ENCODE results near the gene METTL23. TPM values are rescaled to one million over a fixed set of nuclear protein-coding genes. Genes with fewer than 3 reads are reported as not detected.
"Not testable (repeated sequence)": the region's sequence is repeated elsewhere in the genome, so short reads cannot be mapped to it uniquely, and the experiment has no call there.

Gene METTL23
- total RNA-seq, 2 experiments from 2014 or later, result 33.0 to 35.7 TPM

DNA sequence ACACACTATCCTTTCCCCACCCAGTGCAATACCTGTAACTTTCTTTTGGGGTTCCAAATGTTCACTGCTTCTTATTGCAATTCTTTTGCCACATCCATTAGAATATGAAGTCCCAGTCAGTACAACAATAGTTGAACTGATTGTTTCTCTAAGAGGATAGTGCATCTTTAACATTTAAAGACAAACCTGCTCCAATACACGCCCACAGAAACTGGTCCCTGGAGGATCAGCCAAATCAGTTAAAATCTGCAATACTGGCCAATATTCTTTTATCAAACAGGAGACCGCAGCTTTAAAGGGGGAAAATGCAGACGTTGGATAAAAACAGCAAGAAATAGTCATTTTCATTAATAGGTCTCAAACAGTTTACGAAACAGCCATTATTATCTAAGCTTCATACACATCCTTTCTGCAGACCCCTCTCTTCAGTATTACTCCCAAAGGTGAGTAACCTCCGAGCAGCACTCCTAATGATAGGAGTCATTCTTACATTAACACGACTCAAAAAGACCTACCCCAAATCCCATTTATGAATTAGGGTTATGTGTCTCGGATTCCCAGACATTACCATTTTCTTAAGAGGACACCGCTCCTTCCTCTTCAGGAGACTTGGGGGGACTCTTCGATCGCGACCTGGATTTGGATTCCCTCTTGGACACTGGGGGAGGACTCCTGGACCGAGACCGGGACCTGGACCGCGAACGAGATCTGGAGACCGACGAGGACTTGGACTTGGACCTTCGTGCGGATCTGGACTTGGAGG is 9.1 kb downstream of the METTL23 start:
- ChIA-PET CTCF (interaction anchor here (1.1 to 1.3 kb wide), 2 partner anchors 8 to 22 kb away, joined by 3 to 4 read pairs; no protein-coding TSS in a partner anchor), POLR2A (no interaction called here)
- H3K36me3 Mint-ChIP-seq (ENCODE audit: low read depth), result peaks cover 47% of the 10 kb centered on the region
- peaks cover 53% of the 10 kb centered on the region for H3K4me1 Mint-ChIP-seq
- H3K27me3 Mint-ChIP-seq, result no peaks in the 10 kb centered on the region
- peak overlapping the region; percentile 90 for H3K27ac Mint-ChIP-seq
- peak overlapping the region; percentile 88 for H3K4me3 Mint-ChIP-seq
- no peaks in the 10 kb centered on the region for H3K9me3 Mint-ChIP-seq
- no peak for DNase-seq

DNA sequence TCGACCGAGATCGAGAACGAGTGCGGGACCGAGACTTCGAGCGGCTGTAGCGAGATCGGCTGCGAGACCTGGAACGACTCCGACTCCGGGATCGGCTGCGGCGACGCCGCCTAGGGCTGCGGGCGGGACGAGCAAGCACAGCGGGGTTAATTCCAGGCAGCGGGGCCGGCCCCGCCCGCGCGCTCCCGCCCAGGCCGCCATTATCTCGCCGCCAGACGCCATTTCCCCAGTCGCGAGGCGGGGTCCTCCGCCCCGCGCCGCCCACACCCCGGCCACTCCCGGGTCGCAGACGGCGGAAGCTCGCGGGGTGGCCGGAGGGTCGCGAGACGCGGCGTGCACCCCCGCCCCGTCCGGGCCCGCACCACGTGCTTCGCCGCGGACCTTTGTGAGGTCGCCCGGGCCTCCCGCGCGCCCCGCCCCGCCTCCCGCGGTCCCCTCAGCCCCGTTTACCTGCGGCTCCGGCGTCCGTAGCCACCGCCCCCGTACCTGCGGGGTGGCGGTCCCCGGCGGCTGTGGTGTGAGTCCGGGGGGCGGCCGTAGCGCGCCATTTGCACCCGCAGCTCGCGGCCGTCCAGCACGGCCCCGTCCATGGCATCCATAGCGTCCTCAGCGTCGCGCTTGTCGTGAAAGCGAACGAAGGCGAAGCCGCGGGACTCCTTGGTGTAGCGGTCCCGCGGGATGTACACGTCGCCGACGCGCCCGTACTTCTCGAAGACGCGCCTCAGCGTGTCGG is 9.9 kb downstream of the METTL23 start:
- CTCF ChIA-PET, result interaction anchor here (0.9 to 1.2 kb wide), 3 partner anchors 9 to 214 kb away, joined by 3 to 4 read pairs (median 4); no protein-coding TSS in a partner anchor

DNA sequence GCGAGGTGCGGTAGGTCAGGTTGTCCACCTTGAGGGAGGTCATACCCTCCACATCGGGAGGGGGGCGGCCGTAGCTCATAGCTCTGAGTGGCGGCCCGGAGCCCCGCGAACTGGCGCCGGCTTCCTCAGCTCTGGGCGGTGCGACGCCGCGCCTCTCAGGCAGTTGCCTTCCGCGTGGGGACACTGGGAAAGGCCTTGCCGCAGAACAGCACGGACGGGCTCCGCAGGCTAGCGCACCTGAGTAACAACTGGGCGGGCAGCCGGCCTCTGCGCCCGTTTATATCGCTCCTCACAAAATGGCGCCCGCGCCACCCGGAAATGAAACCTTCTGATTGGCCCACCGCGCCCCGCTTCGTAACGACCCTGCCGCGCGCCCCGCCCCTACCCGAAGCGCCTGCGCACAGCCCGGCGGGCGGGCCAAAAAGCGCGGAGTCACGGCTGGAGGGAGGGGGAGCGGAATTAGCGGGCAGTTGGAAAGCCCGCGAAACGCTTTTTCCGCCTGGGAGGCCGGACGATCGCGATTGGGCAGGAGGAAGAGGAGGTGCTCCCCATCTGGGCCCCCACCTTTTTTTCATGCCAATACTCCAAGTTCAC is 10.5 kb downstream of the METTL23 start, which contains the start of gene SRSF2:
Gene SRSF2, minus strand, starts transcription at position 250 of the 594 bp plus-strand sequence. Its CDS starts 171 bp downstream, at position 79.
- Mint-ChIP-seq H3K4me3 (peak within 1 kb of the TSS; percentile 88), H3K36me3 (ENCODE audit: low read depth) (peaks cover 49% of the 10 kb centered on the region), H3K9me3 (no peaks in the 10 kb centered on the region), H3K27me3 (no peaks in the 10 kb centered on the region), H3K4me1 (peaks cover 52% of the 10 kb centered on the region), H3K27ac (peak within 1 kb of the TSS; percentile 99)
- DNase-seq, result peak; percentile 99
- CTCF ChIA-PET, result interaction anchor here (0.9 to 2.0 kb wide), 4 partner anchors 9 to 215 kb away, joined by 3 to 9 read pairs (median 4); no protein-coding TSS in a partner anchor
- POLR2A ChIA-PET, result interaction anchor here (0.6 to 1.3 kb wide), 4 partner anchors 10 to 372 kb away, joined by 3 to 4 read pairs (median 4); no protein-coding TSS in a partner anchor

More for the DNA sequence above, 9.9 kb downstream of the METTL23 start:
- Mint-ChIP-seq H3K4me3 (peak overlapping the region; percentile 88), H3K27ac (peak overlapping the region; percentile 99), H3K36me3 (ENCODE audit: low read depth) (peaks cover 48% of the 10 kb centered on the region), H3K9me3 (no peaks in the 10 kb centered on the region), H3K4me1 (peaks cover 52% of the 10 kb centered on the region), H3K27me3 (no peaks in the 10 kb centered on the region)
- POLR2A ChIA-PET, result interaction anchor here (1.0 to 1.3 kb wide), 2 partner anchors 9 to 44 kb away, joined by 3 to 4 read pairs; no protein-coding TSS in a partner anchor
- peak; percentile 71 for DNase-seq

DNA sequence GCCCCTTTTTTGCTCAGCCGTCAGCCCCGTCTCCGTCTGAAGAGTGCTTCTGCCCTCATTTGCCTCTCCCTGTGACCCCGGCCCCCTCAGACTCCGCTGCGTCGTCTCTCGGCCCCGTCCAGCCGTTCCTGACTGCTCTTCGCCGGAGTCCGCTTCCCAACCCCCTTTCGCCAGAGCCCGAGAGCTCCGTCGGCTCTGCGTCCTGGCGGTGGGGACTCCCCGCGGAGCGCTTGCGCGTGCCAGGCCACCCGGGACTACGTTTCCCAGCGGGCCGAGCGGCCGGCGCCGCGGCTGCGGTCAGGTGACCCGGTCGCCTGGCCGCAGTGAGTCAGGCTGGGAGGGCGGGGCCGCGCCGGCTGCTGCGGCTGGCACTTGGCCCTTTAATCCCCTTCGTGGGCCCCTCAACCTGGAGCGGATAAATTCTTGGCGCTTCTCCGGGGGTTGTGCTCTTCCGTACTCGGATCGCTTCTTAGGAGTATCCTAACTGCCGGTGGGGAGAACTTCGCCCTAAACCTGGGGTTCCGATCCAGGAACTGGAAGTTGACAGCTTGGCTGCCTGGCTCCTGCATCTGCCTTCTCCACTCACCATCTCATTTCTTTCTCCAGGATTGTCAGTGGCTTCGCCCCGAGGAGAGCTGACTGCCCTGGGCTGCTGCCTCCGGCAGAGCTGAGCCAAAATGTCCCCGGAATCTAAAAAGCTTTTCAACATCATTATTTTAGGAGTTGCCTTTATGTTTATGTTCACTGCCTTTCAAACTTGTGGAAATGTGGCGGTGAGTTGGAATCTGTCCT is 11.2 kb downstream of the METTL23 start, which contains the start of gene MFSD11:
Gene MFSD11, plus strand, starts transcription at position 444 of the 792 bp plus-strand sequence. Its CDS starts 234 bp downstream, at position 678.
- no peaks in the 10 kb centered on the region for H3K27me3 Mint-ChIP-seq
- peak within 1 kb of the TSS; percentile 99 for H3K27ac Mint-ChIP-seq
- H3K9me3 Mint-ChIP-seq, result no peaks in the 10 kb centered on the region
- ChIA-PET POLR2A (interaction anchor here (0.6 to 1.3 kb wide), 4 partner anchors 10 to 371 kb away, joined by 3 to 5 read pairs (median 4); no protein-coding TSS in a partner anchor), CTCF (interaction anchor here (1.2 to 2.0 kb wide), 3 partner anchors 10 to 215 kb away, joined by 4 to 9 read pairs (median 5); no protein-coding TSS in a partner anchor)
- peak; percentile 91 for DNase-seq
- peaks cover 48% of the 10 kb centered on the region for H3K36me3 Mint-ChIP-seq (ENCODE audit: low read depth)
- H3K4me3 Mint-ChIP-seq, result peak within 1 kb of the TSS; percentile 88
- H3K4me1 Mint-ChIP-seq, result peaks cover 49% of the 10 kb centered on the region

DNA sequence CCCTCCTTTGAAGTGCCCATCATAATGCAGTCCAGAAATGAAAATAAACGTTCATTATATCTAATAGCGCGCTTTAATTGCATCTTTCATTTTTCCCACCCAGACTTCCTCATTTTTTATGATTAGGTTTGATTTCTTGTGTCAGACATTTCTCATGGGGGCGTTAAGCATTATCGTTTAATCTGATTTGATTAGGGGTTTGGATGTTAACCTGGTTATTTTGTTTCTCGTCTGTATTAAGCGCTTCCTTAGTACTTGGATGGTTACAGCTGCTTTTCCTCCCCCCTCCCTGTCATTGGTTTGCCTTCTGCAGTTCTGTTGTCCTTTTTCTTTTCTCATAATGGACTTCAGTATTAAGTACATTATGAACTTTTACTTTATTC is 11.8 kb downstream of the METTL23 start:
- Mint-ChIP-seq H3K27me3 (no peaks in the 10 kb centered on the region), H3K4me1 (peaks cover 43% of the 10 kb centered on the region), H3K36me3 (ENCODE audit: low read depth) (peaks cover 46% of the 10 kb centered on the region), H3K9me3 (no peaks in the 10 kb centered on the region), H3K4me3 (peak overlapping the region; percentile 88), H3K27ac (peak overlapping the region; percentile 99)
- ChIA-PET CTCF (interaction anchor here (0.5 to 2.0 kb wide), 4 partner anchors 9 to 471 kb away, joined by 3 to 9 read pairs (median 4); no protein-coding TSS in a partner anchor), POLR2A (no interaction called here)
- DNase-seq, result no peak

DNA sequence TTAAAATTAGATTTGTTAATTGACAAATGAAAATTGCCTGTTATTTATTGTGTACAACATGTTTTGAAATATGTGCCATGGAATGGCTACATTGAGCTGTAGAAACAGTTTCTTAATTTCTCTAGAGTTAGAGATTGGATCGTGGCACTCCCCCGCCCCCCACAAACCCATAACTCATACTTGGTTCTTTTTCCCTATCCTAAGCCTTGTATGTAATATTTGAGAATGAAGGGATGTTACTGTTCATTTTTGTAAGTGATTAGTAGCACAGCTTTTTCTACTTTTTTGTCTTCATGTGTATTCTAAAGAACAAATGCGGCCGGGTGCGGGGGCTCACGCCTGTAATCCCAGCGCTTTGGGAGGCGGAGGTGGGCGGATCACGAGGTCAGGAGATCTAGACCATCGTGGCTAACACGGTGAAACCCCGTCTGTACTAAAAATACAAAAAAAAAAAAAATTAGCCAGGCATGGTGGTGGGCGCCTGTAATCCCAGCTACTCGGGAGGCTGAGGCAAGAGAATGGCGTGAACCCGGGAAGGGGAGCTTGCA is 13.0 kb downstream of the METTL23 start:
- H3K9me3 Mint-ChIP-seq, H3K27ac Mint-ChIP-seq, H3K4me3 Mint-ChIP-seq, DNase-seq, H3K27me3 Mint-ChIP-seq, POLR2A ChIA-PET: not testable (repeated sequence)
- Mint-ChIP-seq H3K4me1 (peaks cover 33% of the 10 kb centered on the region), H3K36me3 (ENCODE audit: low read depth) (peaks cover 44% of the 10 kb centered on the region)
- CTCF ChIA-PET, result interaction anchor here (1.5 to 2.0 kb wide), 3 partner anchors 8 to 33 kb away, joined by 3 to 9 read pairs (median 5); no protein-coding TSS in a partner anchor

DNA sequence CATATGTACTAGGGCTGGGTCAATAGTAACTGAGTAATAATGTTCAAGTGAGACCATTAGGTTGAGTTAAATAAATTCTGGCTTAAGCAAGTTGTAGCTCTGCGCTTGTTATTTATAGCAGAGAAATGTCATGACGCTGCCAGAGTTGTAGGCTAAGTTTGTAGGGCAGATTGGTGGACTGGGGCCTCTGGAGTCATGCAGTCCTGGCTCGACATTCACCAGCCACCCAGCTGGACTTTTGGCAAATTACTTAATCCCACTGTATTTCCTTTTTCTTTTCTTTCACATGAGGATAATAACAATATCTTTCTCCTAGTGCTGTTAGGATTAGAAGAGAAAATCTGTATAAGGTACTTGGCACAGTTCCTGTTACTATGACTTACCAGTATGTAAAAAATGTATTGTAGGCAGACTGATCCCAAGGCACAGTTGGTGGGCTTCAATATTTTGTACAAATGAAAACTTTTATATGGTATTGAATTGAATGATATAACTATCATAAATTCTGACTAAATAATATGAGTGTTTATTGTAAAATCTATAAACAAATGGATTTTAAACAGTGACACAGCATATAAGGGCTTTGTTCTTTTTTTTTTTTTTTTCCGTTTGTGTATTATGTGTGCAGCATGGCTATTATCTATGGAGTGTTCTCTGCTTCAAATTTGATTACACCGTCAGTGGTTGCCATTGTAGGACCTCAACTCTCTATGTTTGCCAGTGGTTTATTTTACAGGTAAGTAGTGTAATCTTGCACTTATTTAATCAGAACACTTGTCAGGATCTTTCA is 13.9 kb downstream of the METTL23 start:
- Mint-ChIP-seq H3K27me3 (no peaks in the 10 kb centered on the region), H3K4me1 (peaks cover 34% of the 10 kb centered on the region), H3K9me3 (no peaks in the 10 kb centered on the region), H3K4me3 (no peak overlapping the region), H3K27ac (no peak overlapping the region), H3K36me3 (ENCODE audit: low read depth) (peaks cover 43% of the 10 kb centered on the region)
- DNase-seq, result no peak
- POLR2A ChIA-PET, result no interaction called here
- CTCF ChIA-PET, result no interaction called here

DNA sequence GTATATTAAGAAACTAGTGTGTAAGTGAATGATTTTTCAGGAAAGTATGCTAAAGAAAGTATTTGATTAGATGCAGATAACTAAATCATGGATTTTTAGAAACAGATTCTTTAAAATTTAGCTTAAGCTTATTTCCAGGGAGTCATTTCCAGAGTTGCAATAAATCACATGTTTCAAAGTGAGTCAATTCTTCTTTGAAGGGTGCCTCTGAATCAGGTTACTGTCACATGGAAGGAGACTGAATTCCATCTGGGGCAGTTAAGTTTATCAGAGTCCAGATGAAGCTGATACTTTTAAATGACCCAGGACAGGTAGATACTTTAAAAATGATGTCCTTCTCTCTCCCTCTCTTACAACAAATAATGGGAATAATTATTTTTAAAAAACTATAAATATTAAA is 16.3 kb downstream of the METTL23 start:
- DNase-seq, result no peak
- ChIA-PET CTCF (interaction anchor here (0.6 to 0.9 kb wide), 2 partner anchors 10 to 298 kb away, joined by 4 read pairs; no protein-coding TSS in a partner anchor), POLR2A (no interaction called here)
- H3K27ac Mint-ChIP-seq, result no peak overlapping the region
- H3K4me3 Mint-ChIP-seq, result no peak overlapping the region
- H3K36me3 Mint-ChIP-seq (ENCODE audit: low read depth), result peaks cover 50% of the 10 kb centered on the region
- no peaks in the 10 kb centered on the region for H3K9me3 Mint-ChIP-seq
- H3K27me3 Mint-ChIP-seq, result no peaks in the 10 kb centered on the region
- H3K4me1 Mint-ChIP-seq, result peaks cover 40% of the 10 kb centered on the region

DNA sequence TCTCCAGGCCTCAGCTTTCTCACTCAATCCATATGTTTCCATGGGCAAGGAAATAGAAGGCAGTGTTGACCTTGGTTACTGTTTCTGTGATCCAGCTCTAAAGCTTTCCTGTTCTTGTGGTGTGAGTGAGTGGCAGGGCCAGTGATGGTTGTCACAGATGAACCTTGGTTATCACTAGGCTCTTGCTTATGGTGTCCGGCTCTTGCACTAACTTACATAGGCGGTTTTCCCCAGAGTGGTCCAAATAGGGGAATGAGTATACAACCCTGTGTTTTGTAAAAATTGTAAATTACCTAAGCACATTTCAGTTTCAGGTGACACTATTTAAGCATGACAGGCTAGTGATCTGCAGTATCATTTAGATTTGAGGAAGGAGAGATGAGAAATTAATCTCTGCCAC is 18.1 kb downstream of the METTL23 start:
- Mint-ChIP-seq H3K4me1 (peaks cover 25% of the 10 kb centered on the region), H3K27me3 (no peaks in the 10 kb centered on the region), H3K4me3 (no peak overlapping the region), H3K27ac (no peak overlapping the region), H3K36me3 (ENCODE audit: low read depth) (peaks cover 56% of the 10 kb centered on the region), H3K9me3 (no peaks in the 10 kb centered on the region)
- ChIA-PET POLR2A (no interaction called here), CTCF (interaction anchor here (0.5 kb wide), 1 partner anchor 384 kb away, joined by 4 read pairs; no protein-coding TSS in a partner anchor)
- DNase-seq, result no peak

DNA sequence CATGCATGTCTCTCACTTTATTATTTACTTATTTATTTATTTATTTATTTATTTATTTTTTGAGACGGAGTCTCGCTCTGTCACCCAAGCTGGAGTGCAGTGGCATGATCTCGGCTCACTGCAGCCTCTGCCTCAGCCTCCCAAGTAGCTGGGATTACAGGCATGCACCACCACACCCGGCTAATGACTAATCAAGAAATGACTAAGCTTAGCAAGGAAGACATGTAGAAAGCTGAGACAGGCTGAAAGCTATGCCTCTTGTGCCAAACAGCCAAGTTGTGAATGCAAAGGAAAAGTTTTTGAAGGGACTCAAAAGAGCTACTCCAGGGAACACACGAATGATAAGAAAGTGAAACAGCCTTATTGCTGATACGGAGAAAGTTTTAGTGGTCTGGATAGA is 19.1 kb downstream of the METTL23 start:
- POLR2A ChIA-PET, H3K27me3 Mint-ChIP-seq, H3K4me3 Mint-ChIP-seq, H3K9me3 Mint-ChIP-seq, DNase-seq, H3K27ac Mint-ChIP-seq: not testable (repeated sequence)
- CTCF ChIA-PET, result interaction anchor here (0.6 to 1.3 kb wide), 2 partner anchors 11 to 32 kb away, joined by 3 to 5 read pairs; no protein-coding TSS in a partner anchor
- Mint-ChIP-seq H3K4me1 (peaks cover 21% of the 10 kb centered on the region), H3K36me3 (ENCODE audit: low read depth) (peaks cover 59% of the 10 kb centered on the region)
